ENCODE measurements around the gene SLC5A12.

SLC5A12 gene

GRCh38 chr11:26721948-26722475 lies at the start of gene SLC5A12:
Gene SLC5A12 (minus strand): TSS chr11:26722060. CDS start chr11:26721714, 346 bp downstream.
- no peak within 1 kb of the TSS for H3K27ac ChIP-seq
- no peak for TF ChIP-seq ZFX (IDR thresholded peaks at IDR 0.05; ENCODE audit: borderline replicate concordance)
- TF ChIP-seq CTCF (IDR thresholded peaks at IDR 0.05), result no peak

GRCh38 chr11:26769027-26769426 lies 47.2 kb upstream of the SLC5A12 start:
- TF ChIP-seq ZFX (IDR thresholded peaks at IDR 0.05; ENCODE audit: borderline replicate concordance), result no peak
- TF ChIP-seq CTCF (IDR thresholded peaks at IDR 0.05), result no peak

GRCh38 chr11:26767060-26767459 lies 45.2 kb upstream of the SLC5A12 start:
- no peak for TF ChIP-seq ZFX (IDR thresholded peaks at IDR 0.05; ENCODE audit: borderline replicate concordance)
- no peak for TF ChIP-seq CTCF (IDR thresholded peaks at IDR 0.05)
- H3K27ac ChIP-seq, result no peak overlapping the region

More at GRCh38 chr11:26769027-26769426, 47.2 kb upstream of the SLC5A12 start:
- H3K27ac ChIP-seq, result no peak overlapping the region

- no peak overlapping the region for H3K27ac ChIP-seq
- TF ChIP-seq ZFX (IDR thresholded peaks at IDR 0.05; ENCODE audit: borderline replicate concordance), result no peak
- TF ChIP-seq CTCF (IDR thresholded peaks at IDR 0.05), result no peak
These were observed 43.5 kb upstream of the SLC5A12 start for GRCh38 chr11:26765323-26765722.

GRCh38 chr11:26764825-26765224 lies 43.0 kb upstream of the SLC5A12 start:
- no peak overlapping the region for H3K27ac ChIP-seq
- TF ChIP-seq ZFX (IDR thresholded peaks at IDR 0.05; ENCODE audit: borderline replicate concordance) (no peak), CTCF (IDR thresholded peaks at IDR 0.05) (no peak)

GRCh38 chr11:26764315-26764714 lies 42.5 kb upstream of the SLC5A12 start:
- no peak for TF ChIP-seq ZFX (IDR thresholded peaks at IDR 0.05; ENCODE audit: borderline replicate concordance)
- no peak for TF ChIP-seq CTCF (IDR thresholded peaks at IDR 0.05)
- H3K27ac ChIP-seq, result no peak overlapping the region

- TF ChIP-seq ZFX (IDR thresholded peaks at IDR 0.05; ENCODE audit: borderline replicate concordance) (no peak), CTCF (IDR thresholded peaks at IDR 0.05) (no peak)
- no peak overlapping the region for H3K27ac ChIP-seq
These were observed 40.2 kb upstream of the SLC5A12 start for GRCh38 chr11:26762089-26762488.

Measured in 22Rv1 (cell line).